Measurements from ENCODE around the gene RBM4. TPM values are rescaled to one million over a fixed set of nuclear protein-coding genes. Genes with fewer than 3 reads are reported as not detected.
A peak's percentile ranks its signal among the peaks of the same experiment; 100 is the strongest.

The RBM4 gene
- total and polyA plus RNA-seq, 9 of the 15 experiments (the other 6 are each of a cell fraction or from before 2014, with no cell fraction given), result 81.6 to 233 (median 122) TPM

DNA sequence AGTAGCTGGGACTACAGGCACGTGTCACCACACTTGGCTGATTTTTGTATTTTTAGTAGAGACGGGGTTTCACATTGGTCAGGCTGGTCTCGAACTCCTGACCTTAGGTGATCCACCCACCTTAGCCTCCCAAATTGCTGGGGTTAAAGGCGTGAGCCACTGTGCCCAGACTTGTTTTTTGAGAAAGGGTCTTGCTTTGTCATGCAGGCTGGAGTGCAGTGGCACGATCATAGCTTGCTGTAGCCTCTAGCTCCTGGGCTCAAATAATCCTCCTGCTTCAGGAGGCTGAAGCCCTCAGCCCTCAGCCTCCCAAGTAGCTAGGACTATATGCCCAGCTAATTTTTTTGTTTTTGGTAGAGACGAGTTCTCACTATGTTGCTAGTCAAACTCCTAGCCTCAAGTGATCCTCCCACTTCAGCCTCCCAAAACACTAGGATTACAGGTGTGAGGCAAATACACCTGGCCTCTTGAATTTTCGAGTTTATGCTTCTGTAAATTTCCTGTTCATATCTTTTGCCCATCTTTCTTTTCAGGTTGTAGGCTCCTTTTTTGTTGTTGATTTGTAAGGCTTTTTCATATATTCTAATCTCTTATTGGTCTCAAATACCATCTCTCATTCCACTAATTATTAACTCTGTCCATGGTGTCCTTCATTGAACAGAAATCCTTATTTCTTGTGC, 42.6 kb downstream of the RBM4 start:
- no peaks in the 10 kb centered on the region for H3K9me3 ChIP-seq (replicated peaks; ENCODE audit: control insufficient read depth, insufficient read depth, low read depth, low read length)
- ChIA-PET CTCF (ENCODE audit: low intra/inter-chr PET ratio) (interaction anchor here (0.7 to 5.0 kb wide), 2 partner anchors 184 to 273 kb away, joined by 3 to 139 read pairs; no protein-coding TSS in a partner anchor), POLR2A (interaction anchor here (0.8 kb wide), 1 partner anchor 89 kb away, joined by 3 read pairs; no protein-coding TSS in a partner anchor)
- H3K9ac ChIP-seq (ENCODE audit: insufficient read depth in 1 of 2, low read depth in 2 of 2, low read length in 2 of 2), result no peak overlapping the region
- DNase-seq (ENCODE audit: extremely low read depth in 1 of 4, low spot score in 3 of 4) (no peak), ATAC-seq (no peak), FAIRE-seq (peak; percentile 59)
- H4K20me1 ChIP-seq (replicated peaks; ENCODE audit: control insufficient read depth, insufficient read depth, low read length), result no peaks in the 10 kb centered on the region
- no peak overlapping the region for H3K4me3 ChIP-seq
- peaks cover 13 to 24% of the 10 kb centered on the region in 2 experiments; a peak in 3 of 5 replicates for H3K4me1 ChIP-seq (replicated peaks in 1 of 2; ENCODE audit: control insufficient read depth in 2 of 2, insufficient read depth in 2 of 2, low read length in 2 of 2)
- no peak for TF ChIP-seq MCM7 (IDR thresholded peaks at IDR 0.05)
- TF ChIP-seq, protein P1, sequence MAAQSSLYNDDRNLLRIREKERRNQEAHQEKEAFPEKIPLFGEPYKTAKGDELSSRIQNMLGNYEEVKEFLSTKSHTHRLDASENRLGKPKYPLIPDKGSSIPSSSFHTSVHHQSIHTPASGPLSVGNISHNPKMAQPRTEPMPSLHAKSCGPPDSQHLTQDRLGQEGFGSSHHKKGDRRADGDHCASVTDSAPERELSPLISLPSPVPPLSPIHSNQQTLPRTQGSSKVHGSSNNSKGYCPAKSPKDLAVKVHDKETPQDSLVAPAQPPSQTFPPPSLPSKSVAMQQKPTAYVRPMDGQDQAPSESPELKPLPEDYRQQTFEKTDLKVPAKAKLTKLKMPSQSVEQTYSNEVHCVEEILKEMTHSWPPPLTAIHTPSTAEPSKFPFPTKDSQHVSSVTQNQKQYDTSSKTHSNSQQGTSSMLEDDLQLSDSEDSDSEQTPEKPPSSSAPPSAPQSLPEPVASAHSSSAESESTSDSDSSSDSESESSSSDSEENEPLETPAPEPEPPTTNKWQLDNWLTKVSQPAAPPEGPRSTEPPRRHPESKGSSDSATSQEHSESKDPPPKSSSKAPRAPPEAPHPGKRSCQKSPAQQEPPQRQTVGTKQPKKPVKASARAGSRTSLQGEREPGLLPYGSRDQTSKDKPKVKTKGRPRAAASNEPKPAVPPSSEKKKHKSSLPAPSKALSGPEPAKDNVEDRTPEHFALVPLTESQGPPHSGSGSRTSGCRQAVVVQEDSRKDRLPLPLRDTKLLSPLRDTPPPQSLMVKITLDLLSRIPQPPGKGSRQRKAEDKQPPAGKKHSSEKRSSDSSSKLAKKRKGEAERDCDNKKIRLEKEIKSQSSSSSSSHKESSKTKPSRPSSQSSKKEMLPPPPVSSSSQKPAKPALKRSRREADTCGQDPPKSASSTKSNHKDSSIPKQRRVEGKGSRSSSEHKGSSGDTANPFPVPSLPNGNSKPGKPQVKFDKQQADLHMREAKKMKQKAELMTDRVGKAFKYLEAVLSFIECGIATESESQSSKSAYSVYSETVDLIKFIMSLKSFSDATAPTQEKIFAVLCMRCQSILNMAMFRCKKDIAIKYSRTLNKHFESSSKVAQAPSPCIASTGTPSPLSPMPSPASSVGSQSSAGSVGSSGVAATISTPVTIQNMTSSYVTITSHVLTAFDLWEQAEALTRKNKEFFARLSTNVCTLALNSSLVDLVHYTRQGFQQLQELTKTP (IDR thresholded peaks at IDR 0.05; ENCODE audit: low read depth in 1 of 2, partially characterized antibody in 2 of 2), result peak in 1 of 2 experiments; percentile 95
- WGBS (ENCODE audit: insufficient coverage, low coverage, missing lambda C conversion rate), result 47% methylated on average over 7 of the region's 7 CpGs
- no peak overlapping the region for H3K27ac ChIP-seq (ENCODE audit: extremely low read depth, low read depth, low read length)
- peaks cover 12% of the 10 kb centered on the region for H3K79me2 ChIP-seq (ENCODE audit: control insufficient read depth, insufficient read depth, low read length)
- H3K27me3 ChIP-seq (ENCODE audit: control insufficient read depth in 2 of 2, insufficient read depth in 2 of 2, low read length in 2 of 2), result no peaks in the 10 kb centered on the region
- in situ Hi-C loops (cut with MboI) (loop anchor here (5.0 kb wide), 2 partner anchors 109 to 274 kb away; no protein-coding TSS in a partner anchor), intact Hi-C loops (cut with micrococcal nuclease) (no loop called here)
- H2AFZ ChIP-seq (ENCODE audit: low read depth, low read length), result no peak overlapping the region
- peaks cover 16% of the 10 kb centered on the region; the same call in 2 of the 3 replicates for H3K36me3 ChIP-seq (ENCODE audit: control insufficient read depth, insufficient read depth, low read length)
- H3K9me1 ChIP-seq (ENCODE audit: control insufficient read depth, insufficient read depth, low read length), result no peaks in the 10 kb centered on the region
- H3K4me2 ChIP-seq (ENCODE audit: insufficient read depth, low read length), result no peak overlapping the region
- BruUV-seq (replicated peaks), result no TSS peak
